Neural cell (in vitro differentiated cells): ENCODE data around the gene KIF23. TPM values are rescaled to one million over a fixed set of nuclear protein-coding genes. Genes with fewer than 3 reads are reported as not detected.

Experiments used
- H2AFZ ChIP-seq: fragments of 200-600, 300-800 bp; sonication (generic), shearing (Covaris generic); 2 replicates; pipeline ENCODE4 v1.6.0; 2014; ENCODE audit warnings: low read depth, mild to moderate bottlenecking, antibody characterized with exemption, low read length, moderate library complexity
- H3F3A ChIP-seq: fragments of 200-600 bp; shearing (Covaris generic); 2 replicates; pipeline ENCODE4 v1.6.1; 2016; ENCODE audit warnings: mild to moderate bottlenecking, moderate library complexity, mixed read lengths, antibody characterized with exemption, low read length; ENCODE audit not compliant: insufficient read depth, poor library complexity, severe bottlenecking
- H3K27ac ChIP-seq: fragments of 200-600, 300-800 bp; sonication (generic), shearing (Covaris generic); 2 replicates; pipeline ENCODE4 v1.5.1; 2014; ENCODE audit warnings: mild to moderate bottlenecking, low read length, moderate library complexity
- H3K27me3 ChIP-seq: fragments of 300-800, 200-600 bp; sonication (generic), shearing (Covaris generic); 2 replicates; pipeline ENCODE4 v1.6.0; 2014; ENCODE audit warnings: mild to moderate bottlenecking, low read depth, low read length, moderate library complexity; ENCODE audit not compliant: insufficient read depth
- H3K36me3 ChIP-seq: fragments of 300-800, 200-600 bp; sonication (generic), shearing (Covaris generic); 2 replicates; pipeline ENCODE4 v1.5.1; 2014; ENCODE audit warnings: mild to moderate bottlenecking, antibody characterized with exemption, low read length, moderate library complexity; ENCODE audit not compliant: insufficient read depth
- H3K4me2 ChIP-seq: fragments of 300-800, 200-600 bp; sonication (generic), shearing (Covaris generic); 2 replicates; pipeline ENCODE4 v1.6.0; 2014; ENCODE audit warnings: mild to moderate bottlenecking, low read length
- H3K4me3 ChIP-seq: fragments of 300-800, 200-600 bp; sonication (generic), shearing (Covaris generic); 2 replicates; pipeline ENCODE4 v1.5.1; 2014; ENCODE audit warnings: mild to moderate bottlenecking, low read length, moderate library complexity
- H3K79me2 ChIP-seq: fragments of 200-600 bp; shearing (Covaris generic); replicated peaks from 2 replicates; pipeline ENCODE4 v1.6.0; 2014; ENCODE audit warnings: mild to moderate bottlenecking, low read length, moderate library complexity; ENCODE audit not compliant: insufficient read depth
- H3K9ac ChIP-seq: fragments of 300-800, 200-600 bp; sonication (generic), shearing (Covaris generic); 2 replicates; pipeline ENCODE4 v1.6.1; 2016; ENCODE audit warnings: mild to moderate bottlenecking, low read length, mixed read lengths
- H3K9me2 ChIP-seq: fragments of 200-600 bp; shearing (Covaris generic); 2 replicates; pipeline ENCODE4 v1.6.1; 2016; ENCODE audit warnings: mild to moderate bottlenecking, low read length, mixed read lengths; ENCODE audit not compliant: insufficient read depth
- H3K9me3 ChIP-seq: fragments of 200-600, 300-800 bp; sonication (generic), shearing (Covaris generic); 2 replicates; pipeline ENCODE4 v1.6.1; 2016; ENCODE audit warnings: mild to moderate bottlenecking, mixed run types, low read length, moderate library complexity, mixed read lengths
- H4K20me1 ChIP-seq: fragments of 200-600 bp; shearing (Covaris generic); 2 replicates; pipeline ENCODE4 v1.6.1; 2016; ENCODE audit warnings: mild to moderate bottlenecking, mixed run types; ENCODE audit not compliant: insufficient read depth
- EP300 ChIP-seq: fragments of 450-650 bp; conservative IDR thresholded peaks from 2 replicates; pipeline ENCODE4 v1.6.1; 2014; ENCODE audit warnings: antibody characterized with exemption, mild to moderate bottlenecking, moderate library complexity; ENCODE audit not compliant: poor library complexity, severe bottlenecking
- EZH2 ChIP-seq: fragments of 200-600, 300-800 bp; shearing (Covaris generic), sonication (generic); IDR thresholded peaks from 2 replicates; pipeline ENCODE4 v1.6.1; 2014; ENCODE audit warnings: antibody characterized with exemption, low read length, borderline replicate concordance, mild to moderate bottlenecking; ENCODE audit not compliant: insufficient read depth, poor library complexity, severe bottlenecking
- POLR2AphosphoS5 ChIP-seq: IDR thresholded peaks from 2 replicates; pipeline ENCODE4 v1.6.1; 2012
- RAD21 ChIP-seq: fragments of 450-650 bp; conservative IDR thresholded peaks from 2 replicates; pipeline ENCODE4 v1.6.1; 2014; ENCODE audit warnings: antibody characterized with exemption, mild to moderate bottlenecking, moderate library complexity
- SMC3 ChIP-seq: fragments of 450-650 bp; conservative IDR thresholded peaks from 2 replicates; pipeline ENCODE4 v1.6.1; 2014; ENCODE audit warnings: antibody characterized with exemption, mild to moderate bottlenecking, moderate library complexity; ENCODE audit not compliant: poor library complexity
- TAF1 ChIP-seq: IDR thresholded peaks from 2 replicates; pipeline ENCODE4 v1.6.1; 2012; ENCODE audit warnings: low read depth
- polyA plus RNA-seq: library from polyadenylated mRNA; depleted of rRNA; stranded (reverse); fragments of >200 nt; gene quantifications from 2 replicates; pipeline ENCODE4 v1.2.3, GENCODE V29; 2014
- TF ChIP-seq, protein P1 (sequence below): fragments of 450-650 bp; IDR thresholded peaks from 2 replicates; pipeline ENCODE4 v1.5.1; 2014; ENCODE audit warnings: antibody characterized with exemption, mild to moderate bottlenecking, moderate library complexity; ENCODE audit not compliant: poor library complexity, severe bottlenecking
- TF ChIP-seq, protein P2 (sequence below): IDR thresholded peaks from 2 replicates; pipeline ENCODE4 v1.6.1; 2012; ENCODE audit warnings: borderline replicate concordance

Gene KIF23
- polyA plus RNA-seq, 1 donor from 2014 or later: 1.7 TPM

DNA sequence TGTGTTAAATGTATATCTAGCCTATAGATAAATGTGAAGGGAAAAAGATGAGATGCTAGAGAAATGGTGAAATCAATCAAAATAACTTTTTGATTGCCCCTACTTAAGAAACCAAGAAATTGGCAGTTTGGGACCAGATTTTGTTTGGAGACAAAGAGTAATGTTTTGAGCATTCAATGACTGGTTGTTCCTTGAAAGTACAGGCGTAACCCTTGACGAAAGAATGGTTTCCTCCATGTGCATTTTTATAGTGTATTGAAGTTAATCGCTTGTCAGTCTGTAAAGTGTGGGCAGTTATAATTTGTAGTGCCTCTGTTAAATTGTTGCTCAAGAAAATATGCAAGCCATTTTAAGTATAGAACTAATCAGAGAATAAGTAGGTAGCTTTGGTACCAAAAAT, 1.2 kb downstream of the KIF23 start:
- no peak overlapping the region for H3K4me2 ChIP-seq
- no peaks in the 10 kb centered on the region for H3K9me2 ChIP-seq
- H3K4me3 ChIP-seq: peak overlapping the region; percentile 70
- H3K9ac ChIP-seq: no peak overlapping the region
- no peaks in the 10 kb centered on the region for H3K9me3 ChIP-seq
- no peaks in the 10 kb centered on the region for H3K27me3 ChIP-seq
- H2AFZ ChIP-seq: no peak overlapping the region
- no peaks in the 10 kb centered on the region for H3K36me3 ChIP-seq
- no peaks in the 10 kb centered on the region for H3F3A ChIP-seq
- no peak overlapping the region for H3K27ac ChIP-seq
- H3K79me2 ChIP-seq: peaks cover 20% of the 10 kb centered on the region
- TF ChIP-seq EP300 (no peak), RAD21 (no peak), TAF1 (no peak)
- H4K20me1 ChIP-seq: no peaks in the 10 kb centered on the region

DNA sequence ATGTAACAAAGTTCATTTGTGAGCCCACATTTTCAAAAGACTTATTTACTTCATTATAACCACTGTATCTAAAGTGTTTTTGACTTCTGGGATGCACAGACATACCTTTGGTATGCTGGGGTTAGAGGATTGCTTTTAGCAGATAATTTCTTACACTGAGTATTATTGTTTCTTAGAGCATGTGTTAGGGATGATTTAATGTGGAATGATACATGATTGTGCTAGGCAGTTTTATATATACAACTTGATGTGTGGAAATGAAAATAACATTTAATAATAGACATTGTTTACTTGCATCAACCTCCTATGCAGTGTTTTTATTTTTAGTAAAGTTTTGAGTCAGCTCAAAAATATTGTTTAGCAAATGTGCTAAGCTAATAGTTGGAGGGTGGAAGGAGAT, 3.4 kb downstream of the KIF23 start:
- H3K36me3 ChIP-seq: no peaks in the 10 kb centered on the region
- H3K4me2 ChIP-seq: no peak overlapping the region
- no peak overlapping the region for H2AFZ ChIP-seq
- H3K4me3 ChIP-seq: no peak overlapping the region
- H3K27me3 ChIP-seq: no peaks in the 10 kb centered on the region
- TF ChIP-seq, protein P1, sequence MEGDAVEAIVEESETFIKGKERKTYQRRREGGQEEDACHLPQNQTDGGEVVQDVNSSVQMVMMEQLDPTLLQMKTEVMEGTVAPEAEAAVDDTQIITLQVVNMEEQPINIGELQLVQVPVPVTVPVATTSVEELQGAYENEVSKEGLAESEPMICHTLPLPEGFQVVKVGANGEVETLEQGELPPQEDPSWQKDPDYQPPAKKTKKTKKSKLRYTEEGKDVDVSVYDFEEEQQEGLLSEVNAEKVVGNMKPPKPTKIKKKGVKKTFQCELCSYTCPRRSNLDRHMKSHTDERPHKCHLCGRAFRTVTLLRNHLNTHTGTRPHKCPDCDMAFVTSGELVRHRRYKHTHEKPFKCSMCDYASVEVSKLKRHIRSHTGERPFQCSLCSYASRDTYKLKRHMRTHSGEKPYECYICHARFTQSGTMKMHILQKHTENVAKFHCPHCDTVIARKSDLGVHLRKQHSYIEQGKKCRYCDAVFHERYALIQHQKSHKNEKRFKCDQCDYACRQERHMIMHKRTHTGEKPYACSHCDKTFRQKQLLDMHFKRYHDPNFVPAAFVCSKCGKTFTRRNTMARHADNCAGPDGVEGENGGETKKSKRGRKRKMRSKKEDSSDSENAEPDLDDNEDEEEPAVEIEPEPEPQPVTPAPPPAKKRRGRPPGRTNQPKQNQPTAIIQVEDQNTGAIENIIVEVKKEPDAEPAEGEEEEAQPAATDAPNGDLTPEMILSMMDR: no peak
- no peak for TF ChIP-seq EP300
- no peak for TF ChIP-seq TAF1
- TF ChIP-seq, protein P2, sequence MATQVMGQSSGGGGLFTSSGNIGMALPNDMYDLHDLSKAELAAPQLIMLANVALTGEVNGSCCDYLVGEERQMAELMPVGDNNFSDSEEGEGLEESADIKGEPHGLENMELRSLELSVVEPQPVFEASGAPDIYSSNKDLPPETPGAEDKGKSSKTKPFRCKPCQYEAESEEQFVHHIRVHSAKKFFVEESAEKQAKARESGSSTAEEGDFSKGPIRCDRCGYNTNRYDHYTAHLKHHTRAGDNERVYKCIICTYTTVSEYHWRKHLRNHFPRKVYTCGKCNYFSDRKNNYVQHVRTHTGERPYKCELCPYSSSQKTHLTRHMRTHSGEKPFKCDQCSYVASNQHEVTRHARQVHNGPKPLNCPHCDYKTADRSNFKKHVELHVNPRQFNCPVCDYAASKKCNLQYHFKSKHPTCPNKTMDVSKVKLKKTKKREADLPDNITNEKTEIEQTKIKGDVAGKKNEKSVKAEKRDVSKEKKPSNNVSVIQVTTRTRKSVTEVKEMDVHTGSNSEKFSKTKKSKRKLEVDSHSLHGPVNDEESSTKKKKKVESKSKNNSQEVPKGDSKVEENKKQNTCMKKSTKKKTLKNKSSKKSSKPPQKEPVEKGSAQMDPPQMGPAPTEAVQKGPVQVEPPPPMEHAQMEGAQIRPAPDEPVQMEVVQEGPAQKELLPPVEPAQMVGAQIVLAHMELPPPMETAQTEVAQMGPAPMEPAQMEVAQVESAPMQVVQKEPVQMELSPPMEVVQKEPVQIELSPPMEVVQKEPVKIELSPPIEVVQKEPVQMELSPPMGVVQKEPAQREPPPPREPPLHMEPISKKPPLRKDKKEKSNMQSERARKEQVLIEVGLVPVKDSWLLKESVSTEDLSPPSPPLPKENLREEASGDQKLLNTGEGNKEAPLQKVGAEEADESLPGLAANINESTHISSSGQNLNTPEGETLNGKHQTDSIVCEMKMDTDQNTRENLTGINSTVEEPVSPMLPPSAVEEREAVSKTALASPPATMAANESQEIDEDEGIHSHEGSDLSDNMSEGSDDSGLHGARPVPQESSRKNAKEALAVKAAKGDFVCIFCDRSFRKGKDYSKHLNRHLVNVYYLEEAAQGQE: no peak
- no peak for TF ChIP-seq SMC3
- no peak for TF ChIP-seq POLR2AphosphoS5
- TF ChIP-seq RAD21: no peak
- H3K9me2 ChIP-seq: no peaks in the 10 kb centered on the region
- H4K20me1 ChIP-seq: no peaks in the 10 kb centered on the region
- no peak overlapping the region for H3K9ac ChIP-seq
- no peaks in the 10 kb centered on the region for H3K9me3 ChIP-seq
- H3F3A ChIP-seq: no peaks in the 10 kb centered on the region
- no peak overlapping the region for H3K27ac ChIP-seq
- H3K79me2 ChIP-seq: peaks cover 20% of the 10 kb centered on the region

DNA sequence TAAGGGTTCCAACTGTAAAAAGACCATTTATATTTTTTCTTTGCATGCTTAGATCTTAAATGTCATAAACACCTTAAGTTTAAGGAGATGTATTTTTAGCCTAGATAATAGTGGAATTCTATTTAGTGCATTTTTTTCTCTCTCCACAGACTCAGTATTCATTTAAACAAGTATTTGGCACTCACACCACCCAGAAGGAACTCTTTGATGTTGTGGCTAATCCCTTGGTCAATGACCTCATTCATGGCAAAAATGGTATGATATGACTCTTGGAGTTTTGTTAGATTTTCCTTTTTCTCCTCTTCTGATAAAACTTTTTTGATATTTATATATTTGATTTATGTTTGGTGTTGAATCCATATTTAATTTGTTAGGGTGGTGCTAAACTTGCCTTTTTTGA, 7.3 kb downstream of the KIF23 start:
- Histone ChIP-seq H3F3A (no peaks in the 10 kb centered on the region), H3K4me3 (no peak overlapping the region), H4K20me1 (no peaks in the 10 kb centered on the region), H3K4me2 (no peak overlapping the region), H2AFZ (no peak overlapping the region), H3K9me3 (no peaks in the 10 kb centered on the region), H3K27ac (no peak overlapping the region), H3K9me2 (no peaks in the 10 kb centered on the region), H3K36me3 (no peaks in the 10 kb centered on the region), H3K27me3 (no peaks in the 10 kb centered on the region), H3K79me2 (peaks cover 7% of the 10 kb centered on the region), H3K9ac (no peak overlapping the region)
- TF ChIP-seq POLR2AphosphoS5 (no peak), TAF1 (no peak), RAD21 (no peak), EZH2 (no peak), SMC3 (no peak)
- TF ChIP-seq, protein P2: no peak
- TF ChIP-seq, protein P1: no peak
